GM06990 (cell line): ENCODE measurements around the gene IKZF2.

Experiments used
- DNase-seq: peaks from one replicate; pipeline ENCODE4 v3.0.0-alpha.2; 2011; ENCODE audit not compliant: insufficient read length; ENCODE audit errors: extremely low read depth
- H3K27me3 ChIP-seq: replicated peaks from 2 replicates; pipeline ENCODE4 v1.6.0; 2011; ENCODE audit warnings: low read length; ENCODE audit not compliant: control insufficient read depth, insufficient read depth
- H3K36me3 ChIP-seq: 2 replicates; pipeline ENCODE4 v1.5.1; 2011; ENCODE audit warnings: low read length; ENCODE audit not compliant: control insufficient read depth, insufficient read depth
- H3K4me3 ChIP-seq: replicated peaks from 2 replicates; pipeline ENCODE4 v1.5.1; 2011; ENCODE audit warnings: low read depth, mild to moderate bottlenecking, control low read depth, low read length
- CTCF ChIP-seq: IDR thresholded peaks from 2 replicates; pipeline ENCODE4 v1.5.1; 2011; ENCODE audit warnings: low read length, control low read depth, mild to moderate bottlenecking, inconsistent platforms; ENCODE audit not compliant: insufficient read depth, poor library complexity, severe bottlenecking

The IKZF2 gene

DNA sequence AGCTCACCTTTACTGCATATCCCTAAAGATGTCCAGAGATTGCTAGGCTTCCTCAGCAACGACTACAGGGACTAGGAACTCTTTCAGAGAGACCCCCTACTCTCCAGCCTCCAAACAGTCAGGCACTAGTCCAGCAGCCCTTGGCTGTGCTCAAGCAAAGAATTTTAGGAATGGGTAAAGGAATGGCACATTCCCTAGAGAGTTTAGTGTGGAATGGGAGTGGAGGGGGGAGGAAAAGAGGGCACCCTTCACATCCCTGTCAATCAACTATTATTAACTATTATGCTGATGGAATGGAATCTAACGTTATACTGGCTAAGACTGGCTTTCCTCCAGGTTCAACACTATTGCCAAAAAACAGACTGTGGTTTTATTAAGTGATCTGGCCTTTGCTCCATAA, 64.8 kb downstream of the IKZF2 start:
- H3K27me3 ChIP-seq, result no peaks in the 10 kb centered on the region
- DNase-seq, result no peak
- peaks cover 4% of the 10 kb centered on the region for H3K36me3 ChIP-seq
- no peak overlapping the region for H3K4me3 ChIP-seq
- no peak for TF ChIP-seq CTCF

DNA sequence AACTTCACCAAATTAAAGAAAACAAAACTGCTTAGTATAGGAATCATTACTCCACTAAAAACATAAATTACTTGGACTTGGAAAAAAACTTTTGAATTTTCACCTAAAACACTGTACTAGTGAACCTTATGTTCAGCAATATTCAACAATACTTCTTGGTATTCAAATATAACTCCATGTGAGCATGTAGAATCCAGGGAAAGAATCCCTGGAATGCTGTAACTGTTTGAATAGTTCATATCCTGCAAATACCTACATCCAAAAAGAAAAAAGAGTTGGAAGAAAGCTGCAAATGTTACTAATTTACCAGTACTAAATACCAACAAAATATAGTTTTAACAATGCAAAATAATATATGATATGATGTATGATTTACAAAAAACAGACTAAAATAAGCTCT, 65.4 kb downstream of the IKZF2 start:
- TF ChIP-seq CTCF, result no peak
- Histone ChIP-seq H3K36me3 (peaks cover 4% of the 10 kb centered on the region), H3K27me3 (no peaks in the 10 kb centered on the region), H3K4me3 (no peak overlapping the region)
- no peak for DNase-seq

GRCh38 chr2:213085538-213085937, 65.9 kb downstream of the IKZF2 start:
- no peak for DNase-seq
- no peak for TF ChIP-seq CTCF
- no peak overlapping the region for H3K4me3 ChIP-seq
- H3K27me3 ChIP-seq, result no peaks in the 10 kb centered on the region
- peaks cover 2% of the 10 kb centered on the region; the same call in 1 of the 2 replicates for H3K36me3 ChIP-seq

DNA sequence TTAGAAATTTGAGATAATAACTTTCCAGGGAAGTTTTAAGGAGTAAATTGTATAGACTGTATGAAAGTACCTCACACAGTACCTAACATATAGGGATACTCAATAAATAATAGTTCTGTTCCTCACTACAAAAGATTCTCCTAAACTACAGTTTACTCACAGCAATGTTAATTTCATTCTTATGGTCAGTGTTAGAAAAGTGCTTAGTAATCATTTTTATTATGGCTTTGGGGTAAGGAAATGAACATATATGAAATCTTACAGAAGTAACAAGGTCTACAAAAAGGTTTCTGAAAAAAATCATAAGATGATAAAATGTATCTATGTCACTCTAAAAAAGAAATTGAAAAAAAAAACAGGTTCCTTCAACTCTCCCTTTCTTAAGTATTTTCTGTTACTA, 67.2 kb downstream of the IKZF2 start:
- DNase-seq, result no peak
- no peak for TF ChIP-seq CTCF
- H3K27me3 ChIP-seq, result no peaks in the 10 kb centered on the region
- H3K4me3 ChIP-seq, result no peak overlapping the region
- H3K36me3 ChIP-seq, result peaks cover 1% of the 10 kb centered on the region; the same call in 1 of the 2 replicates

GRCh38 chr2:213080969-213081617, 70.3 kb downstream of the IKZF2 start:
- no peak overlapping the region for H3K4me3 ChIP-seq
- no peak for DNase-seq
- no peaks in the 10 kb centered on the region; the same call in 1 of the 2 replicates for H3K36me3 ChIP-seq
- no peak for TF ChIP-seq CTCF
- no peaks in the 10 kb centered on the region for H3K27me3 ChIP-seq

GRCh38 chr2:213079756-213080155, 71.7 kb downstream of the IKZF2 start:
- no peak for TF ChIP-seq CTCF
- H3K36me3 ChIP-seq, result no peaks in the 10 kb centered on the region; the same call in 1 of the 2 replicates
- H3K4me3 ChIP-seq, result no peak overlapping the region
- no peaks in the 10 kb centered on the region for H3K27me3 ChIP-seq
- DNase-seq, result no peak
